ENCODE measurements around the gene C1QTNF2. TPM values are rescaled to one million over a fixed set of nuclear protein-coding genes. Genes with fewer than 3 reads are reported as not detected.

The C1QTNF2 gene
- total and polyA plus RNA-seq, 2 of the 4 experiments (the other 2 are of a cell fraction), result 0.72 to 1.2 TPM

DNA sequence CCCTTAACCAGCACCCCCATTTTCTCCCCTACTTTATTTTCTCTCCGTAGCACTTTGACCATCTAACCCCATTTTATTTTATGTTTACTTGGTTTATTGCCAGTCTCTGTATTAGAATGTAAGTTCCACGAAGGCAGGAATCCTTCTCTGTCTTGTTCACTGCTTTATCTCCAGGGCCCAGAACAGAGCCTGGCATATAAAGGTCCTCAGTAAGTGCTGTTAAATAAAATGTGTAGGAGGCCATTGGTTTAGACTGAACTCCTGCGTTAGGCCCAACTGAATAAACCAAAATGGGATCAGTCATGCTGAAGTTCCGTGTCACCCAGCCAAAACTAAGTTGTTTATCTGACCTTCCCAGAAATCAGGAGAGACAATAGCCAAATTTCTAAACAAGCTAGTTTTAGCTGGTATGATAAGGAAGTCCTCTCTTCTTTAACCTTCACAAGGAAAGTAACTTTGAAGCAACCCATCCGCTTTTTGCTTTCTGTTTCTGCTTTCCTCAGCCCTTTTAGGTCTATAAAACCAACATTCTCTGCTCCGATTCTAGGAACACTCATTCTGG, 29.0 kb downstream of the C1QTNF2 start:
- ATAC-seq (ENCODE audit: low read depth), result no peak
- H3K18ac ChIP-seq (ENCODE audit: low read depth, low read length), result no peak overlapping the region
- H3K23ac ChIP-seq (ENCODE audit: low read depth, low read length), result no peak overlapping the region
- no CpG with 5 or more reads among the region's 6 CpGs for WGBS, 2 experiments (ENCODE audit: extremely low coverage in 2 of 2, insufficient read length in 1 of 2)
- TF ChIP-seq MXI1 (IDR thresholded peaks at IDR 0.05; ENCODE audit: borderline replicate concordance, low read depth, low read length), result no peak
- no peak for TF ChIP-seq CEBPB (IDR thresholded peaks at IDR 0.05; ENCODE audit: low read depth, low read length)
- no peak for TF ChIP-seq CTCF (conservative IDR thresholded peaks at IDR 0.05; ENCODE audit: low read depth, low read length)
- TF ChIP-seq NFE2L2 (IDR thresholded peaks at IDR 0.05; ENCODE audit: low read depth, low read length), result no peak
- TF ChIP-seq BHLHE40 (IDR thresholded peaks at IDR 0.05; ENCODE audit: low read depth, low read length), result no peak
- no peak for TF ChIP-seq RCOR1 (IDR thresholded peaks at IDR 0.05; ENCODE audit: insufficient replicate concordance, low read length)
- TF ChIP-seq RFX5 (IDR thresholded peaks at IDR 0.05; ENCODE audit: low read depth, low read length), result no peak
- TF ChIP-seq RAD21 (IDR thresholded peaks at IDR 0.05; ENCODE audit: low read length), result no peak
- no peak for TF ChIP-seq MAFK (IDR thresholded peaks at IDR 0.05; ENCODE audit: low read depth, low read length)
- no peak for TF ChIP-seq USF2 (IDR thresholded peaks at IDR 0.05; ENCODE audit: low read depth, low read length)
- TF ChIP-seq POLR2A (IDR thresholded peaks at IDR 0.05; ENCODE audit: low read depth, low read length), result no peak
- TF ChIP-seq FOS (IDR thresholded peaks at IDR 0.05; ENCODE audit: low read depth, low read length), result no peak
- TF ChIP-seq, protein P1, sequence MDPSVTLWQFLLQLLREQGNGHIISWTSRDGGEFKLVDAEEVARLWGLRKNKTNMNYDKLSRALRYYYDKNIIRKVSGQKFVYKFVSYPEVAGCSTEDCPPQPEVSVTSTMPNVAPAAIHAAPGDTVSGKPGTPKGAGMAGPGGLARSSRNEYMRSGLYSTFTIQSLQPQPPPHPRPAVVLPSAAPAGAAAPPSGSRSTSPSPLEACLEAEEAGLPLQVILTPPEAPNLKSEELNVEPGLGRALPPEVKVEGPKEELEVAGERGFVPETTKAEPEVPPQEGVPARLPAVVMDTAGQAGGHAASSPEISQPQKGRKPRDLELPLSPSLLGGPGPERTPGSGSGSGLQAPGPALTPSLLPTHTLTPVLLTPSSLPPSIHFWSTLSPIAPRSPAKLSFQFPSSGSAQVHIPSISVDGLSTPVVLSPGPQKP (IDR thresholded peaks at IDR 0.05; ENCODE audit: borderline replicate concordance, low read depth, low read length), result no peak
- TF ChIP-seq CHD1 (IDR thresholded peaks at IDR 0.05; ENCODE audit: low read depth, low read length), result no peak
- no peaks in the 10 kb centered on the region for H4K20me1 ChIP-seq (ENCODE audit: insufficient read depth, low read length)
- H4K8ac ChIP-seq (ENCODE audit: low read depth in 2 of 2, low read length in 2 of 2), result no peak overlapping the region
- DNase-seq, result no peak
- H3K36me3 ChIP-seq (ENCODE audit: control insufficient read depth, insufficient read depth, low read length), result no peaks in the 10 kb centered on the region
- no peak overlapping the region for H4K5ac ChIP-seq (ENCODE audit: low read depth, low read length)
- H2AK5ac ChIP-seq (ENCODE audit: low read depth, low read length), result no peak overlapping the region
- no TSS peak for BruUV-seq (replicated peaks)
- H4K91ac ChIP-seq (ENCODE audit: insufficient read depth, low read depth, low read length), result no peak overlapping the region
- no peak overlapping the region for H3K4ac ChIP-seq (ENCODE audit: low read depth, low read length)
- no peaks in the 10 kb centered on the region for H3K9me3 ChIP-seq (ENCODE audit: control insufficient read depth, insufficient read depth, low read length)
- H3K14ac ChIP-seq (replicated peaks; ENCODE audit: low read depth, low read length), result no peak overlapping the region
- intact Hi-C loops (cut with micrococcal nuclease) (no loop called here), dilution Hi-C loops (cut with HindIII; ENCODE audit: low sequenced_read_pairs, unreplicated experiment) (no loop called here), in situ Hi-C loops (cut with MboI; ENCODE audit: low sequenced_read_pairs) (loop anchor here (5.0 to 25.0 kb wide), 2 partner anchors 139 to 904 kb away; no protein-coding TSS in a partner anchor)
- ChIA-PET CTCF (interaction anchor here (0.6 kb wide), 1 partner anchor 287 kb away, joined by 3 read pairs; no protein-coding TSS in a partner anchor), POLR2A (ENCODE audit: unreplicated experiment) (no interaction called here)
- H3K4me1 ChIP-seq (ENCODE audit: control insufficient read depth, insufficient read depth, low read length), result peaks cover 3% of the 10 kb centered on the region; the same call in 1 of the 2 replicates
- no peak overlapping the region for H2BK15ac ChIP-seq (ENCODE audit: low read depth, low read length)
- no peak overlapping the region for H3K56ac ChIP-seq (ENCODE audit: extremely low read depth, insufficient read depth, low read length)
- no peak overlapping the region for H3K27ac ChIP-seq (ENCODE audit: insufficient read depth, low read length)
- H2BK120ac ChIP-seq (ENCODE audit: low read depth, low read length), result no peak overlapping the region
- H2BK20ac ChIP-seq (ENCODE audit: low read depth, low read length), result no peak overlapping the region
- H2BK5ac ChIP-seq (ENCODE audit: low read depth, low read length, poor library complexity, severe bottlenecking), result no peak overlapping the region
- H3K79me1 ChIP-seq (ENCODE audit: low read depth in 1 of 2, low read length in 2 of 2), result no peaks in the 10 kb centered on the region
- H3K9me1 ChIP-seq (ENCODE audit: insufficient read depth, low read length), result peaks cover 7% of the 10 kb centered on the region; the same call in 1 of the 2 replicates
- no peaks in the 10 kb centered on the region; the same call in 1 of the 2 replicates for H3K27me3 ChIP-seq (ENCODE audit: control insufficient read depth, insufficient read depth, low read length)
- H2AFZ ChIP-seq (replicated peaks; ENCODE audit: low read length, poor library complexity), result no peak overlapping the region
- no peak overlapping the region for H2AK9ac ChIP-seq (replicated peaks; ENCODE audit: low read depth, low read length, poor library complexity)
- no peak overlapping the region for H3K9ac ChIP-seq (ENCODE audit: low read depth, low read length)
- no peak overlapping the region for H3K4me2 ChIP-seq (ENCODE audit: low read depth, low read length)
- no peak overlapping the region for H3K4me3 ChIP-seq (ENCODE audit: insufficient read depth, low read depth, low read length)
